NCI-H187 (cell line): ENCODE measurements around the gene ITLN1.

Experiments
- DNase-seq, 2 experiments: peaks; one replicate each; lab custom pipeline; 2025; lab: John Stamatoyannopoulos, UW

Gene ITLN1

GRCh38 chr1:160858097-160858496, 26.9 kb downstream of the ITLN1 start:
- DNase-seq, result no peak

GRCh38 chr1:160855181-160855981, 29.6 kb downstream of the ITLN1 start:
- DNase-seq, result no peak

DNA sequence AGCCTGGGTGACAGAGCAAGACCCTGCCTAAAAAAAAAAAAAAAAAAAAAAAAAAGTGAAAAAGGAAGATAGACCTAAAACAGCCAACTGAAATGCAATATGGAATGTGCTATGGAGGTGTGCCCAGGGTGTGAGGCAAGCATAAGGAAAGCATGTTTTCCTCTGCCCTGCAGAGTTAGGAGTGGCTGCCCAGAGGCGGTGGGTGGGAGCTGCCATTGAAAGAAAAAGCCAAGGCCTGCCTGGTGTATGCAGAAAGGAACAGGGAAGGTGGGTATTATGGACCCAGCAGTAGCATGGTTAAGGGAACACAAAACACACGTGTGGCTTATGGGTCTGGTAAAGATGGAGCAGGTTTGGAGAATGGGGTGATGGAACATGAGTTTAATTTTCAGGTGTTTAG, 31.2 kb downstream of the ITLN1 start:
- DNase-seq, result no peak

DNA sequence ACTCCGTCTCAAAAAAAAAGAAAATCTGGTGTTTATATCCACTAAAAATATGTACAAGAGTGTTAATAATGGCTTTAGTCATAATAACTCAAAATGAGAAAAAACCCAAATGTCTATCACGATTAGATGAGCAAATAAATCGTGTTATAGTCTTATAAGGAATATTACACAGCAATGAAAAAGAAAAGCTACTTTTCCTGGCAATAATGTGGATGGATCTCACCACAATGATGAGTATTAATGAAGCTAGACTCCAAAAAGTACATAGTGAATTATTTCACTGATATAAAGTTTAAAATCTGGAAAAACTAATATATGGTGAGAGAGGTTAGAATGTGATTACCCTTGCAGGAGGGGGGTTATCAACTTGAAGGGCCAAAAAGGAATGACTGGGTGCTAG, 32.0 kb downstream of the ITLN1 start:
- DNase-seq, result no peak

DNA sequence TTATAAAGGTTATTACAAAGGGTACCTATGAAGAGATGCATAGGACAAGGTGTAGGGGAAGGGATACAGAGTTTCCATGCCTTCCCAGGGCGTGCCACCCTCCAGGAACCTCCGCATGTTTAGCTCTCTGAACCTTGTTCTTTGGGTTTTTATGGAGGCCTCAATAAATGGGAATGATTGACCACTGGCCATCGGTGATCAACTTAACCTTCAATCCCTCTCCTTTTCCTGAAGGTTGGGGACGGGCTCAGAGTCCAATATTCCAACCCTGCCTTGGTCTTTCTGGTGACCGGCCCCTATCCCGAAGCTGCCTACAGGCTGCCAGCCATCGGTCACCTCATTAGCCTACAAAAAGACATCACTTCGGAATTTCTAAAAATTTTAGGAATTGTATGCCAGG, 34.0 kb downstream of the ITLN1 start:
- no peak for DNase-seq

- no peak for DNase-seq
Observed at GRCh38 chr1:160850541-160850940, 34.4 kb downstream of the ITLN1 start.

- DNase-seq, result no peak
Observed at GRCh38 chr1:160846281-160846680, 38.7 kb downstream of the ITLN1 start.

GRCh38 chr1:160844447-160845232, 40.3 kb downstream of the ITLN1 start:
- DNase-seq, result no peak

DNA sequence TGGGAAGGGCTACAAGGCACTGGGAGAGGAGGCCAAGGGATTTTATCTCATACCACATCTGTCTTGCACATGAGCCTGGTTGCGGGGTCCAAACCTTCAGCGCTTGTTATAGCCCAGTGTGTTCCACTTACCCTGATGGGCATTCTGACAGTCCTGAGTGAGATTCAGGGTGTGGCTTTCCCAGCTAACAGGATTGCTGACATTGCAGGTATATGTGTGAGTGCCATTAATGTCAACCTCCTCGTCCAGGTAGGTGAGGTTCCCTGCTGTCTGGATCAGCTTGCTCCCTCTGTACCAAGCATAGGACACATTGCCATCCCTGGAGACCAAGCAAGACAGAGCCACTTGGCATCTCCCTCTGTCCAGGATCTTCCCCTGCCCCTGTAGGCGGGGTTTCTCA, 43.9 kb downstream of the ITLN1 start:
- no peak for DNase-seq

- no peak for DNase-seq
Observed at GRCh38 chr1:160839746-160840145, 45.2 kb downstream of the ITLN1 start.

DNA sequence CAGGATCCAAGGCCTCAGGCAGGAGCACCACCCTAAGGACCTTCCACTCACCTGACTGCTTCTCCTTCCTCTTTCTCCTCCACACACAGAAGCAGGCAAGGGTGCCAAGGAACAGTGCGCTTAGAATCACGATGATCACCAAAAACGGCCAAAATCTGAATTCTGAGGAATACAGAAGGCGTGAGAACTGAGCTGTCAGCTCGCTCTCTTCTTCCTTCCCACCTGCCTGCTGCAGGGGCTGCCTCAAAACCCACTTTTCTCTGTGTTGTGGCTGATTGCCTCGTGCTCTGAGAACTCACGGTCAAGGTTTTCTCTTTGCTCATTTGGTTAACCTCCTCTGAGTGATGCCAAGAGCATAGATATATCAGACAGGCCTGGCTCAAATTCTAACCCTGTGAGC, 46.1 kb downstream of the ITLN1 start:
- DNase-seq, result no peak

DNA sequence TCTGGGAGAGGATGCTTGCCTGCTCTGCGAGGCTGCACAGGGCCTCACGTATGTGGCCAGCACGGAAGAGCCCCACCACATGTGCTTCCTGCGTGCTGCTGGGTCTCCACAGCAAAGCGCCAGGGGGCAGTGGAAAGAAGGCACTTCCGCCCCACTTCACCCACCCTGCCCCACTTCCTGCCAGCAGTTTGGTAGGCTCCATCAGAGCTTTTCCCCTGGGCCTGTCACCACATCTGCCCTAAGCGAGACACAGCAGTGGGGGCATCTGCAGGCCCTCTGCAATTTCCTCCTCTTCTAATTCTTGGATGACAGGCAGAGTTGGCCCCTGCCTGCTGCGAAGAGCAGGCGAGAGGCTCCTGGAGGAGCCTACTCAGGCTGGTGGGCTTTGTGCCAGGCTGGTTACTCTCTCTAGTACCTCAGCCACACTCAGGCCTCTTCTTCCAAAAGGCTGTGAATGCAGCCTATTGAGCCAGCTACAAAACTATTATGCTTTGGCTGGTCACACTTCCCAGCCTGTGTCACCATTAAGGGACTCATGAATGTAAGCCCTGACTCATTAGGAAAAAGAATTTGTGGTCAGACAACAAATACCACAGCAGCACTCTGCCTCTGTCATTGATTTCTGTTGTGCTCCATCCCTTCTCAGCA, 47.3 kb downstream of the ITLN1 start:
- peak; percentile 41 to 76 for DNase-seq

- no peak for DNase-seq
Observed at GRCh38 chr1:160836981-160837557, 47.9 kb downstream of the ITLN1 start.

DNA sequence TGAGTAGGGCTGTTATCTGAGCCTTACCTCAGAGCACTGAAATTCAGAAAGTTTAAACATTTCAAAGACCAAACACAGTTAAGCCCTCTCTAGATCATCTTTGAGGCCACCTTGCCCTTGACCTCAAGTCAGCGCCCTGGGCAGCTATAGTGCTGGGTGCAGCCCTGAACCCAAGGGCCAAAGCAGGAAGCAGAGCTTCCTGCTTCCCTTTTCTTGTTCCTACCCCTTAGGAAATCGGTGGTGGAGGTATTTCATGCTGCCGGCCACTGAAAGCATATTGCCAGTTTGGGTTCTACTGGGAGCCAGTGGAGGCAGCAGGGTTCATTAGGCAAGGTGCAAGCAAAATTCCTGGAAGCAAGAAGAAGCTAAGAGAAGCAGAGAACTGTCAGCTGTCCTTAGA, 48.4 kb downstream of the ITLN1 start:
- no peak for DNase-seq

- DNase-seq, result no peak
Observed at GRCh38 chr1:160835751-160836150, 49.2 kb downstream of the ITLN1 start.

- peak in 1 of 2 experiments; percentile 65 for DNase-seq
Observed at GRCh38 chr1:160834945-160835565, 49.9 kb downstream of the ITLN1 start.

- peak; percentile 70 to 74 for DNase-seq
Observed at GRCh38 chr1:160830321-160831153, 54.4 kb downstream of the ITLN1 start.

- no peak for DNase-seq
Observed at GRCh38 chr1:160829766-160830165, 55.2 kb downstream of the ITLN1 start.

- DNase-seq, result no peak
Observed at GRCh38 chr1:160827418-160827817, 57.6 kb downstream of the ITLN1 start.

DNA sequence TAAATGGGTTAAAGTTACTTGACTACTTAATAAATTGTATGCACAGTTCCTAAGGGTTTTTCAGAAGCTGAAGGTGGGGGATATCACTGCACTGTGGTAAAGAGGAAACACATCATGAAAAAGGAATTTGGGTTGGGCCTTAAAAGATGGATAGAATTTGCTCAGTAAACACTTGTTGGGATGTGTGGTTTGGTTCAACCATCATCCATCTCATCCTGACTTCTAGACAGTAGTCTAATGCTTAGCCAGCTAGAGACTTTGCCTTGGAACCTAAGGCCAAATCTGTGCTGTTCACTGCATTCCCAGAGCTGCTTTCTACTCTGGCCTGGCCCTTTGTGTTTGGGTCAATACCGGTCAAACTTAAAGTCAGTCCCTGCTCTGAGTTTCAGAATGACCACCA, 58.4 kb downstream of the ITLN1 start:
- DNase-seq, result no peak
